K562 (cell line): Measurements from ENCODE around the gene BTRC. TPM values are rescaled to one million over a fixed set of nuclear protein-coding genes. Genes with fewer than 3 reads are reported as not detected.

Experiments
- ATAC-seq: fragments of 200-7000 bp; cut with Tn5 transposase; 3 replicates; pipeline ENCODE4 v1.9.1; 2020; ENCODE audit warnings: moderate library complexity
- BruUV-seq: library from RNA; stranded (reverse); fragments of 400-500 nt; replicated peaks from 2 replicates; lab custom pipeline; 2021; lab: Mats Ljungman, UMichigan
- CTCF ChIA-PET: fragments of 300-600 bp; formaldehyde crosslinking; extraction: SDS; loops from one replicate; lab custom pipeline; 2021; ENCODE audit warnings: low intra/inter-chr PET ratio; lab: Yijun Ruan, JAX
- POLR2A ChIA-PET: fragments of 300-600, 350-650 bp; sonication (Branson Sonifier 250); formaldehyde crosslinking; extraction: SDS; loops from one replicate; lab custom pipeline; 2021; ENCODE audit warnings: antibody characterized with exemption, inconsistent platforms; lab: Yijun Ruan, JAX
- DNase-seq, 4 experiments: peaks; one replicate each; pipeline versions ENCODE4 v3.0.0 to v3.0.0-alpha.2; 2011 to 2018; ENCODE audit warnings: low spot score in 3 of 4, mixed read lengths in 3 of 4; ENCODE audit errors: extremely low read depth in 1 of 4
- FAIRE-seq: peaks from 2 replicates; lab custom pipeline; 2011; peaks lifted over from hg19 to GRCh38; lab: Jason Lieb, UNC
- H2AFZ ChIP-seq: 2 replicates; pipeline ENCODE4 v1.6.0; 2011; ENCODE audit warnings: low read depth, low read length, control low read depth, inconsistent platforms
- H3K27ac ChIP-seq: fragments of 200-600 bp; 3 replicates; pipeline ENCODE4 v1.8.0; 2011; ENCODE audit warnings: low read depth, mild to moderate bottlenecking, control low read depth, inconsistent platforms, low read length, moderate library complexity, mixed read lengths; ENCODE audit errors: extremely low read depth
- H3K27me3 ChIP-seq, 2 experiments: fragments of 300-600 bp in 1 of 2; 2 replicates in 1 of 2; 3 replicates in 1 of 2; pipeline versions ENCODE4 v1.6.0 to v1.8.0; 2011; ENCODE audit warnings: inconsistent platforms in 2 of 2, low read length in 2 of 2, mild to moderate bottlenecking in 1 of 2, mixed read lengths in 1 of 2, moderate library complexity in 1 of 2; ENCODE audit not compliant: control insufficient read depth in 2 of 2, insufficient read depth in 2 of 2
- H3K36me3 ChIP-seq: fragments of 300-600 bp; 3 replicates; pipeline ENCODE4 v1.8.0; 2011; ENCODE audit warnings: mild to moderate bottlenecking, low read length, inconsistent platforms; ENCODE audit not compliant: control insufficient read depth, insufficient read depth
- H3K4me1 ChIP-seq, 2 experiments: fragments of 200-600 bp in 1 of 2; replicated peaks in 1 of 2; 2 replicates in 1 of 2; 3 replicates in 1 of 2; pipeline versions ENCODE4 v1.5.1 to v1.8.0; 2011; ENCODE audit warnings: inconsistent platforms in 2 of 2, low read length in 2 of 2, mild to moderate bottlenecking in 1 of 2, mixed read lengths in 1 of 2, moderate library complexity in 1 of 2; ENCODE audit not compliant: control insufficient read depth in 2 of 2, insufficient read depth in 2 of 2
- H3K4me2 ChIP-seq: 2 replicates; pipeline ENCODE4 v1.6.1; 2011; ENCODE audit warnings: low read length, control low read depth, inconsistent platforms, mixed read lengths; ENCODE audit not compliant: insufficient read depth
- H3K4me3 ChIP-seq: fragments of 200-600 bp; sonication (generic), shearing (Covaris generic); 2 replicates; pipeline ENCODE4 v1.5.1; 2016; ENCODE audit warnings: control low read depth, inconsistent platforms
- H3K79me2 ChIP-seq: fragments of 200-600 bp; 3 replicates; pipeline ENCODE4 v1.8.0; 2011; ENCODE audit warnings: low read length, inconsistent platforms; ENCODE audit not compliant: control insufficient read depth, insufficient read depth
- H3K9ac ChIP-seq, 2 experiments: 2 replicates each; pipeline versions ENCODE4 v1.6.0 to v1.6.1; 2011; ENCODE audit warnings: low read depth in 2 of 2, low read length in 2 of 2, control low read depth in 1 of 2, inconsistent platforms in 1 of 2, mild to moderate bottlenecking in 1 of 2, mixed read lengths in 1 of 2; ENCODE audit not compliant: insufficient read depth in 1 of 2
- H3K9me1 ChIP-seq: one replicate; pipeline ENCODE4 v1.6.0; 2011; ENCODE audit warnings: inconsistent platforms, mild to moderate bottlenecking, low read length, moderate library complexity; ENCODE audit not compliant: control insufficient read depth, insufficient read depth
- H3K9me3 ChIP-seq: replicated peaks from 2 replicates; pipeline ENCODE4 v1.5.1; 2011; ENCODE audit warnings: low read depth, low read length, inconsistent platforms; ENCODE audit not compliant: control insufficient read depth, insufficient read depth
- H4K20me1 ChIP-seq: replicated peaks from 2 replicates; pipeline ENCODE4 v1.6.1; 2011; ENCODE audit warnings: low read length, inconsistent platforms, mixed read lengths; ENCODE audit not compliant: control insufficient read depth, insufficient read depth
- COPS2 ChIP-seq: fragments of 450-650 bp; conservative IDR thresholded peaks from 2 replicates; pipeline ENCODE4 v1.6.1; 2016; ENCODE audit warnings: mild to moderate bottlenecking, moderate library complexity
- DNMT1 ChIP-seq: fragments of 450-650 bp; IDR thresholded peaks from 2 replicates; pipeline ENCODE4 v1.6.1; 2016; ENCODE audit warnings: antibody characterized with exemption, mild to moderate bottlenecking
- RFX1 ChIP-seq: fragments of 450-650 bp; IDR thresholded peaks from 2 replicates; pipeline ENCODE4 v1.6.1; 2016; ENCODE audit warnings: mild to moderate bottlenecking, moderate library complexity
- ZBTB8A ChIP-seq: fragments of 450-650 bp; IDR thresholded peaks from 2 replicates; pipeline ENCODE4 v1.6.1; 2018; ENCODE audit warnings: mild to moderate bottlenecking, moderate library complexity; ENCODE audit not compliant: partially characterized antibody
- ZNF3 ChIP-seq: fragments of 250-450 bp; sonication (Bioruptor Pico); IDR thresholded peaks from 2 replicates; pipeline ENCODE4 v1.5.0; 2021; ENCODE audit warnings: mild to moderate bottlenecking, moderate library complexity
- WGBS: fragments of 100-300 bp; shearing (Covaris generic); methylation state at CpG from one replicate; pipeline ENCODE4 v1.1.6; 2016; ENCODE audit warnings: low coverage, mixed read lengths; ENCODE audit not compliant: insufficient coverage; ENCODE audit errors: missing lambda C conversion rate; 5-methylcytosine and 5-hydroxymethylcytosine counted together
- in situ Hi-C: fragments of 300-500 bp; cut with MboI; formaldehyde crosslinking; loops from 4 replicates; pipeline ENCODE4 v1.15.0; 2018; ENCODE audit warnings: inconsistent platforms, mixed read lengths
- intact Hi-C: fragments of 100-400 bp; cut with micrococcal nuclease; formaldehyde crosslinking; loops from 2 replicates; pipeline ENCODE4 v1.14.2; 2022
- polyA plus RNA-seq, 8 experiments: library from polyadenylated mRNA; depleted of rRNA in 4 of 8; stranded (reverse) in 5 of 8; unstranded in 3 of 8; fragments of >200 nt; fragmentation: Nextera tagmentation in 2 of 8; fragmentation: Illumina TruSeq in 1 of 8; extraction: Ambion mirVana in 2 of 8; extraction: Trizol in 1 of 8; gene quantifications; 2 replicates each; pipeline versions ENCODE4 v1.2.1 to v1.2.3, GENCODE V29; 2011 to 2014; ENCODE audit warnings: inconsistent platforms in 1 of 8, missing spikeins in 1 of 8
- total RNA-seq, 7 experiments: library from RNA; depleted of rRNA in 6 of 7; stranded (reverse); fragments of >200 nt in 6 of 7; fragmentation: Illumina TruSeq in 2 of 7; extraction: Trizol in 2 of 7; gene quantifications; 2 replicates each; pipeline versions ENCODE4 v1.2.1 to v1.2.3, GENCODE V29; 2011 to 2021; ENCODE audit warnings: low replicate concordance in 1 of 7
- TF ChIP-seq, protein P1 (sequence below): fragments of 250-450 bp; sonication (Bioruptor Pico); IDR thresholded peaks from 2 replicates; pipeline ENCODE4 v1.4.0; 2020; ENCODE audit warnings: mild to moderate bottlenecking, moderate library complexity, borderline replicate concordance
- TF ChIP-seq, protein P2 (sequence below): sonication (generic); formaldehyde crosslinking; IDR thresholded peaks from 2 replicates; pipeline ENCODE4 v1.8.0; 2022; ENCODE audit warnings: missing genetic modification reagents, mild to moderate bottlenecking, moderate library complexity, borderline replicate concordance
- TF ChIP-seq, protein P3 (sequence below): sonication (generic); formaldehyde crosslinking; IDR thresholded peaks from 2 replicates; pipeline ENCODE4 v1.8.1; 2023; ENCODE audit warnings: mild to moderate bottlenecking, missing genetic modification reagents, moderate library complexity

The BTRC gene
- total and polyA plus RNA-seq, 9 of the 15 experiments (the other 6 are each of a cell fraction or from before 2014, with no cell fraction given): 1.6 to 15.4 (median 7.0) TPM

DNA sequence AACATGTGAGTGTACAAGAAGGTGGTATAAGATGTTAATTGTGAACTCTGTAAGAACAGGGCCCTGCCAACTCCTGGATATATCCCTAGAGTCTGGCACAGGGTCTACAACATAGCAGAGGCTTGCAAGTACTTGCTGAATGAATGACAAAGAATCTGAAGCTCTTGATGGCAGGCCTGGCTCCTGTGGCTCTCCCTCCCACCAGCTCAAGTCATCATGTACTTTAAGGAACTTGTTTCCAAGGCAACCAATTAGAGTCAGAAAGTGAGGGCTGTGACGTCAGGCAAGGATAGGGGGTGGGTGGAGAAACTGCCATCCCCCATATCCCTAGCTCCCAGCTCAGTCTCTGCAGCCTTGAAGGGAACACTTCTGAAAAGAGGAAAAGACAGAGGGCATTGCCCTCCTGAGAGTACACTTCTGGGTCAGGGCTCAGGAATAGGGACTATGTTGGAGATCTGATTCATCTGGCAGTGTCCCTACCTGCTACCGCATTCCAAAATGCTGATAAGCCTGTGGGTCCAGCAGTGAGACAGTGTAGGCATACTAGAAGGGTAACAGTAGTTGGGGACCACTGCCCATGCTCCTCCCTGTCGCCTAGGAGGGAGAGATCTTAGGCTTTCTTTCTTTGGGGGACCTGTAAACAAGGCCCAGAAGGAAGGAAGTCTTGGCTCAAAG lies 34.6 kb upstream of the BTRC start:
- TF ChIP-seq ZBTB8A (no peak), RFX1 (peak; percentile 44; the same call in 1 of the 2 replicates), DNMT1 (no peak), COPS2 (no peak), ZNF3 (no peak)
- TF ChIP-seq, protein P1, sequence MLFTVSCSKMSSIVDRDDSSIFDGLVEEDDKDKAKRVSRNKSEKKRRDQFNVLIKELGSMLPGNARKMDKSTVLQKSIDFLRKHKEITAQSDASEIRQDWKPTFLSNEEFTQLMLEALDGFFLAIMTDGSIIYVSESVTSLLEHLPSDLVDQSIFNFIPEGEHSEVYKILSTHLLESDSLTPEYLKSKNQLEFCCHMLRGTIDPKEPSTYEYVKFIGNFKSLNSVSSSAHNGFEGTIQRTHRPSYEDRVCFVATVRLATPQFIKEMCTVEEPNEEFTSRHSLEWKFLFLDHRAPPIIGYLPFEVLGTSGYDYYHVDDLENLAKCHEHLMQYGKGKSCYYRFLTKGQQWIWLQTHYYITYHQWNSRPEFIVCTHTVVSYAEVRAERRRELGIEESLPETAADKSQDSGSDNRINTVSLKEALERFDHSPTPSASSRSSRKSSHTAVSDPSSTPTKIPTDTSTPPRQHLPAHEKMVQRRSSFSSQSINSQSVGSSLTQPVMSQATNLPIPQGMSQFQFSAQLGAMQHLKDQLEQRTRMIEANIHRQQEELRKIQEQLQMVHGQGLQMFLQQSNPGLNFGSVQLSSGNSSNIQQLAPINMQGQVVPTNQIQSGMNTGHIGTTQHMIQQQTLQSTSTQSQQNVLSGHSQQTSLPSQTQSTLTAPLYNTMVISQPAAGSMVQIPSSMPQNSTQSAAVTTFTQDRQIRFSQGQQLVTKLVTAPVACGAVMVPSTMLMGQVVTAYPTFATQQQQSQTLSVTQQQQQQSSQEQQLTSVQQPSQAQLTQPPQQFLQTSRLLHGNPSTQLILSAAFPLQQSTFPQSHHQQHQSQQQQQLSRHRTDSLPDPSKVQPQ (CRISPR knock-in tag): no peak
- TF ChIP-seq, protein P2, sequence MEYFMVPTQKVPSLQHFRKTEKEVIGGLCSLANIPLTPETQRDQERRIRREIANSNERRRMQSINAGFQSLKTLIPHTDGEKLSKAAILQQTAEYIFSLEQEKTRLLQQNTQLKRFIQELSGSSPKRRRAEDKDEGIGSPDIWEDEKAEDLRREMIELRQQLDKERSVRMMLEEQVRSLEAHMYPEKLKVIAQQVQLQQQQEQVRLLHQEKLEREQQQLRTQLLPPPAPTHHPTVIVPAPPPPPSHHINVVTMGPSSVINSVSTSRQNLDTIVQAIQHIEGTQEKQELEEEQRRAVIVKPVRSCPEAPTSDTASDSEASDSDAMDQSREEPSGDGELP (CRISPR knock-in tag): no peak
- TF ChIP-seq, protein P3, sequence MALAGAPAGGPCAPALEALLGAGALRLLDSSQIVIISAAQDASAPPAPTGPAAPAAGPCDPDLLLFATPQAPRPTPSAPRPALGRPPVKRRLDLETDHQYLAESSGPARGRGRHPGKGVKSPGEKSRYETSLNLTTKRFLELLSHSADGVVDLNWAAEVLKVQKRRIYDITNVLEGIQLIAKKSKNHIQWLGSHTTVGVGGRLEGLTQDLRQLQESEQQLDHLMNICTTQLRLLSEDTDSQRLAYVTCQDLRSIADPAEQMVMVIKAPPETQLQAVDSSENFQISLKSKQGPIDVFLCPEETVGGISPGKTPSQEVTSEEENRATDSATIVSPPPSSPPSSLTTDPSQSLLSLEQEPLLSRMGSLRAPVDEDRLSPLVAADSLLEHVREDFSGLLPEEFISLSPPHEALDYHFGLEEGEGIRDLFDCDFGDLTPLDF (CRISPR knock-in tag): no peak
- no peaks in the 10 kb centered on the region for H3K9me1 ChIP-seq
- no peak overlapping the region for H2AFZ ChIP-seq
- H3K4me1 ChIP-seq: no peaks in the 10 kb centered on the region
- DNase-seq (no peak), ATAC-seq (no peak), FAIRE-seq (no peak)
- 7% methylated on average over 2 of the region's 3 CpGs for WGBS
- CTCF ChIA-PET: no interaction called here
- H4K20me1 ChIP-seq: no peaks in the 10 kb centered on the region
- POLR2A ChIA-PET: interaction anchor here (0.7 to 1.4 kb wide), 2 partner anchors 9 to 787 kb away, joined by 3 read pairs; no protein-coding TSS in a partner anchor
- no peak overlapping the region for H3K4me2 ChIP-seq
- peaks cover 4 to 22% of the 10 kb centered on the region in 2 experiments; a peak in 4 of 5 replicates for H3K27me3 ChIP-seq
- no peak overlapping the region for H3K9ac ChIP-seq
- no TSS peak for BruUV-seq
- intact Hi-C loops: no loop called here
- H3K27ac ChIP-seq: no peak overlapping the region
- H3K9me3 ChIP-seq: no peaks in the 10 kb centered on the region
- in situ Hi-C loops: no loop called here
- no peak overlapping the region for H3K4me3 ChIP-seq
- no peaks in the 10 kb centered on the region for H3K36me3 ChIP-seq
- no peaks in the 10 kb centered on the region for H3K79me2 ChIP-seq
